CD4-positive, alpha-beta T cell (primary cell): Measurements from ENCODE around the gene PPP1R14C. TPM values are rescaled to one million over a fixed set of nuclear protein-coding genes. Genes with fewer than 3 reads are reported as not detected.

Source experiments
- ATAC-seq: fragments of 200-7000 bp; cut with Tn5 transposase; one replicate; pipeline ENCODE4 v1.10.0; 2022; ENCODE audit warnings: mild to moderate bottlenecking; ENCODE audit not compliant: poor library complexity
- CTCF ChIA-PET: fragments of 350-600 bp; sonication (Branson Sonifier 250); formaldehyde crosslinking; loops from one replicate; lab custom pipeline; 2021; ENCODE audit warnings: antibody characterized with exemption, inconsistent platforms; lab: Charles Lee
- POLR2A ChIA-PET: fragments of 350-600 bp; sonication (Branson Sonifier 250); formaldehyde crosslinking; loops from one replicate; lab custom pipeline; 2021; ENCODE audit warnings: antibody characterized with exemption, inconsistent platforms; lab: Charles Lee
- DNase-seq, 14 experiments: peaks; one replicate each; pipeline ENCODE4 v3.0.0-alpha.2; 2013 to 2020; ENCODE audit warnings: mixed read lengths in 2 of 14
- H3K27ac ChIP-seq, 2 donors: one replicate each; pipeline versions ENCODE4 v1.5.1 to v1.7.0; 2013; ENCODE audit warnings: low read length in 2 of 2, low read depth in 1 of 2, mild to moderate bottlenecking in 1 of 2
- H3K27me3 ChIP-seq, 2 experiments: 1 replicate in 1 of 2; 2 replicates in 1 of 2; pipeline versions ENCODE4 v1.6.1 to v1.7.0; 2013; ENCODE audit warnings: low read length in 2 of 2, control low read depth in 1 of 2, mild to moderate bottlenecking in 1 of 2, moderate library complexity in 1 of 2; ENCODE audit not compliant: insufficient read depth in 2 of 2, control insufficient read depth in 1 of 2
- H3K36me3 ChIP-seq: one replicate; pipeline ENCODE4 v1.6.1; 2013; ENCODE audit warnings: low read length, control low read depth; ENCODE audit not compliant: insufficient read depth
- H3K4me1 ChIP-seq: one replicate; pipeline ENCODE4 v1.6.1; 2013; ENCODE audit warnings: low read length, control low read depth; ENCODE audit not compliant: insufficient read depth
- H3K4me3 ChIP-seq: one replicate; pipeline ENCODE4 v1.5.1; 2013; ENCODE audit warnings: mild to moderate bottlenecking, low read length, moderate library complexity
- H3K9me3 ChIP-seq, 2 experiments: 1 replicate in 1 of 2; 2 replicates in 1 of 2; pipeline versions ENCODE4 v1.6.1 to v1.7.0; 2013; ENCODE audit warnings: low read length in 2 of 2, mild to moderate bottlenecking in 2 of 2, control low read depth in 1 of 2, moderate library complexity in 1 of 2; ENCODE audit not compliant: control insufficient read depth in 1 of 2, insufficient read depth in 1 of 2
- H3K27ac Mint-ChIP-seq: one replicate; pipeline ENCODE4 v1.8.0; 2020; ENCODE audit warnings: mixed read lengths
- H3K27me3 Mint-ChIP-seq: one replicate; pipeline ENCODE4 v1.8.0; 2021; ENCODE audit warnings: mixed read lengths
- H3K36me3 Mint-ChIP-seq: one replicate; pipeline ENCODE4 v1.8.0; 2021; ENCODE audit warnings: low read depth, mixed read lengths
- H3K4me1 Mint-ChIP-seq: one replicate; pipeline ENCODE4 v1.8.0; 2021; ENCODE audit warnings: low read depth, mixed read lengths
- H3K4me3 Mint-ChIP-seq: one replicate; pipeline ENCODE4 v1.8.0; 2020; ENCODE audit warnings: mild to moderate bottlenecking, mixed read lengths
- H3K9me3 Mint-ChIP-seq: one replicate; pipeline ENCODE4 v1.8.0; 2020; ENCODE audit warnings: mixed read lengths
- CTCF ChIP-seq: fragments of 200-600 bp; IDR thresholded peaks from one replicate; pipeline ENCODE4 v1.8.0; 2022; ENCODE audit warnings: antibody characterized with exemption, mild to moderate bottlenecking
- intact Hi-C, 2 experiments: fragments of 100-400 bp; cut with DNase I in 1 of 2; cut with micrococcal nuclease in 1 of 2; formaldehyde crosslinking; loops; one replicate each; pipeline versions ENCODE4 v1.15.1 to v1.9.0; 2023 to 2025; cut with DNase I, micrococcal nuclease
- total RNA-seq, 174 experiments: library from RNA in 2 of 174; stranded (reverse) in 2 of 174; gene quantifications; one replicate each; pipeline ENCODE4 v1.2.3 and lab custom pipeline; 2021 to 2026

Gene PPP1R14C
- total RNA-seq, 2 experiments from 2014 or later: not detected

- ChIA-PET POLR2A (no interaction called here), CTCF (no interaction called here)
- no peak overlapping the region for H3K27ac Mint-ChIP-seq
- H3K9me3 ChIP-seq: no peaks in the 10 kb centered on the region
- intact Hi-C loops: no loop called here
- peaks cover 10% of the 10 kb centered on the region for H3K4me1 Mint-ChIP-seq
- no peak overlapping the region for H3K4me3 ChIP-seq
- DNase-seq (no peak), ATAC-seq (no peak)
- H3K27me3 Mint-ChIP-seq: peaks cover 31% of the 10 kb centered on the region
- TF ChIP-seq CTCF: no peak
- H3K9me3 Mint-ChIP-seq: no peaks in the 10 kb centered on the region
- no peaks in the 10 kb centered on the region for H3K36me3 Mint-ChIP-seq
- no peak overlapping the region for H3K27ac ChIP-seq
- no peak overlapping the region for H3K4me3 Mint-ChIP-seq
- no peaks in the 10 kb centered on the region for H3K27me3 ChIP-seq
- H3K4me1 ChIP-seq: no peaks in the 10 kb centered on the region
- H3K36me3 ChIP-seq: no peaks in the 10 kb centered on the region
These were observed 85.4 kb downstream of the PPP1R14C start for GRCh38 chr6:150228072-150228733.

GRCh38 chr6:150229436-150230163 is 86.8 kb downstream of the PPP1R14C start:
- peaks cover 26% of the 10 kb centered on the region for H3K27me3 Mint-ChIP-seq
- Histone ChIP-seq H3K36me3 (no peaks in the 10 kb centered on the region), H3K4me1 (no peaks in the 10 kb centered on the region), H3K4me3 (no peak overlapping the region), H3K9me3 (peaks cover 0 to 4% of the 10 kb centered on the region in 2 experiments), H3K27me3 (no peaks in the 10 kb centered on the region), H3K27ac (no peak overlapping the region)
- peaks cover 10% of the 10 kb centered on the region for H3K4me1 Mint-ChIP-seq
- intact Hi-C loops: loop anchor here in 1 of 2 experiments (10.0 kb wide), 1 partner anchor 1045 kb away; no protein-coding TSS in a partner anchor
- POLR2A ChIA-PET: no interaction called here
- CTCF ChIA-PET: no interaction called here
- no peak overlapping the region for H3K4me3 Mint-ChIP-seq
- no peaks in the 10 kb centered on the region for H3K36me3 Mint-ChIP-seq
- no peaks in the 10 kb centered on the region for H3K9me3 Mint-ChIP-seq
- ATAC-seq (no peak), DNase-seq (no peak)
- no peak overlapping the region for H3K27ac Mint-ChIP-seq
- no peak for TF ChIP-seq CTCF

- ChIA-PET CTCF (no interaction called here), POLR2A (no interaction called here)
- Histone ChIP-seq H3K4me3 (no peak overlapping the region), H3K27me3 (no peaks in the 10 kb centered on the region), H3K36me3 (no peaks in the 10 kb centered on the region), H3K9me3 (peaks cover 0 to 4% of the 10 kb centered on the region in 2 experiments), H3K27ac (no peak overlapping the region), H3K4me1 (peaks cover 3% of the 10 kb centered on the region)
- intact Hi-C loops: loop anchor here in 1 of 2 experiments (10.0 kb wide), 1 partner anchor 1045 kb away; no protein-coding TSS in a partner anchor
- DNase-seq (no peak), ATAC-seq (no peak)
- Mint-ChIP-seq H3K4me3 (no peak overlapping the region), H3K27ac (no peak overlapping the region), H3K9me3 (no peaks in the 10 kb centered on the region), H3K4me1 (peaks cover 13% of the 10 kb centered on the region), H3K27me3 (peaks cover 20% of the 10 kb centered on the region), H3K36me3 (no peaks in the 10 kb centered on the region)
- TF ChIP-seq CTCF: no peak
These were observed 87.3 kb downstream of the PPP1R14C start for GRCh38 chr6:150230164-150230561.
